ENCODE measurements around the gene LASP1NB.
"Not testable (repeated sequence)": the region's sequence is repeated elsewhere in the genome, so short reads cannot be mapped to it uniquely, and the experiment has no call there.

Gene LASP1NB

GRCh38 chr17:38918916-38919315, 6.5 kb upstream of the LASP1NB start:
- DNase-seq, result no peak

GRCh38 chr17:38919316-38920078, 5.9 kb upstream of the LASP1NB start:
- DNase-seq, result no peak

- no peak for DNase-seq
These were observed 4.8 kb upstream of the LASP1NB start for GRCh38 chr17:38920374-38921291.

- no peak for DNase-seq
These were observed 3.5 kb upstream of the LASP1NB start for GRCh38 chr17:38921756-38922411.

- peak; percentile 51 for DNase-seq
These were observed 2.7 kb upstream of the LASP1NB start for GRCh38 chr17:38922538-38923297.

GRCh38 chr17:38926293-38927070, 1.1 kb downstream of the LASP1NB start:
- no peak for DNase-seq

- not testable (repeated sequence) for DNase-seq
These were observed 5.4 kb downstream of the LASP1NB start for GRCh38 chr17:38930782-38931181.

GRCh38 chr17:38933962-38934361, 8.5 kb downstream of the LASP1NB start:
- not testable (repeated sequence) for DNase-seq

- no peak for DNase-seq
These were observed 14.6 kb downstream of the LASP1NB start for GRCh38 chr17:38939987-38940386.

- DNase-seq, result no peak
These were observed 15.0 kb downstream of the LASP1NB start for GRCh38 chr17:38940404-38940803.

GRCh38 chr17:38942696-38943334, 17.4 kb downstream of the LASP1NB start:
- peak; percentile 29 for DNase-seq

GRCh38 chr17:38943607-38944006, 18.2 kb downstream of the LASP1NB start:
- no peak for DNase-seq

- no peak for DNase-seq
These were observed 21.8 kb downstream of the LASP1NB start for GRCh38 chr17:38947189-38947588.

GRCh38 chr17:38953800-38954199, 28.4 kb downstream of the LASP1NB start:
- DNase-seq, result not testable (repeated sequence)

GRCh38 chr17:38958326-38958725, 32.9 kb downstream of the LASP1NB start:
- no peak for DNase-seq

GRCh38 chr17:38958756-38959155, 33.3 kb downstream of the LASP1NB start:
- DNase-seq, result no peak

GRCh38 chr17:38959508-38959907, 34.1 kb downstream of the LASP1NB start:
- DNase-seq, result no peak

GRCh38 chr17:38960402-38960801, 35.0 kb downstream of the LASP1NB start:
- DNase-seq, result no peak

GRCh38 chr17:38961413-38961812, 36.0 kb downstream of the LASP1NB start:
- no peak for DNase-seq

GRCh38 chr17:38967290-38967738, 41.9 kb downstream of the LASP1NB start, which contains the start of gene FBXO47:
Gene FBXO47 (minus strand): TSS chr17:38967403. CDS start chr17:38963025, 4,378 bp downstream.
- peak; percentile 50 for DNase-seq

GRCh38 chr17:38969281-38969680, 43.9 kb downstream of the LASP1NB start:
- DNase-seq, result no peak

Measured in RPMI8226 (cell line).